SHP77 (cell line): ENCODE data around the gene NEK9.
A peak's percentile ranks its signal among the peaks of the same experiment; 100 is the strongest.
"Not testable (repeated sequence)": the region's sequence is repeated elsewhere in the genome, so short reads cannot be mapped to it uniquely, and the experiment has no call there.

Experiments
- DNase-seq, 2 experiments: peaks; one replicate each; lab custom pipeline; 2025; lab: John Stamatoyannopoulos, UW

NEK9 gene

GRCh38 chr14:75101491-75101890 is 25.4 kb downstream of the NEK9 start:
- no peak for DNase-seq

GRCh38 chr14:75098682-75099081 is 28.2 kb downstream of the NEK9 start:
- DNase-seq, result no peak

DNA sequence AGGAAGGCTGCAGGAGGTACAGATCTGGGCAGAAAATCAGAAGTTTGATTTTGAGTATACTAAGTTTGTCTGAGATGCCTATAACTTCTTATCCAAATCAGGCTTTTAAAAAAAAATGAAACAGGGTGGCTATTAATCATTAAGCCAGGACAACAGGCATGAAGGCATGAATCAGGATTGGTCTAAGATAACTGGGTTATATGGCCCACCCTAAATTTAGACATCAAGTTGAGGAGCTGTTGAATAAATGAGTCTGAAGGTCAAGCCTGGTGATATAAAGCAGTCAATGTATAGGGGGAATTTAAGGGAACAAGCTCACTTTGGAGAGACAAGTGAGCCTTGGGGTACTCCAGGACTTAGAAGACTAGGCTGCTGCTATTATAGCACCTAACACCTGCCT is 28.6 kb downstream of the NEK9 start:
- DNase-seq, result no peak

DNA sequence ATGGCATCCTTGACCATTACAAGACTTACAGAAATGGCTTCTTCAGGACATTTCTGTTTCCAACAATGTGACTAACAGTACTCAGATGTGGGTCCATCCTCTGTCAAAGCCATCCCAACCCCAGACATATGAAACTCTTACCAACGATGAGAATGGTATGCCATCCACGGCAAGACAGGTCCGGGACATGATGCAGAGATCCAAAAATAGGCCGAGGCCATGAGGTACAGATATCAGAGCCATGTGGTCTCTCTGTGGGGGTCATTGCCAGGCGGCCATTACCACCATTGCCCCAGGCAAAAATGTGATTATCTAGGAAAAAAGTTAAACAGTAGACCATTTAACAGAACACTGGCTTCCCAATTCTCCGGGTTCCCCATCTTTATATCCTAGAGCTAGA is 29.9 kb downstream of the NEK9 start:
- no peak for DNase-seq

GRCh38 chr14:75095690-75096089 is 31.2 kb downstream of the NEK9 start:
- no peak for DNase-seq

DNA sequence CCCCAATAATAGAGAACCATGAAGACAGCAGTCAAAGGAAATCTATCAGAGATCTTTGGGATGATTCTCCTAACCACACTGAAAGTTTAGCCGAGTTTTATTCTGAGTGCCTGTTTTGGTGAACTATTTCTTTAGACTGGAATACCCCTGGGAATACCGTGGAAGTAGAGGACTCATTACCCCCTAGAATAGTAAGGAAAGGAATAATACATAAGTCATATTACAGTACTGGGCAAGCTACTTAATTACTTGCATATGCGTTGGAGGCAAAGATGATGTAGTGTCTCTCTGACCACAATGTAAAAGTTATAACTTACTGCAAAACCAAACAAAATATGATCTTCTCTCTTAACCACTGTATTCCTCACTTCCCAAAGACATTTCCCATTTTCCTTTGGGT is 32.0 kb downstream of the NEK9 start:
- DNase-seq, result no peak

- DNase-seq, result no peak
Measured at GRCh38 chr14:75092698-75093097, 34.1 kb downstream of the NEK9 start.

GRCh38 chr14:75091251-75091650 is 35.6 kb downstream of the NEK9 start:
- DNase-seq, result no peak

DNA sequence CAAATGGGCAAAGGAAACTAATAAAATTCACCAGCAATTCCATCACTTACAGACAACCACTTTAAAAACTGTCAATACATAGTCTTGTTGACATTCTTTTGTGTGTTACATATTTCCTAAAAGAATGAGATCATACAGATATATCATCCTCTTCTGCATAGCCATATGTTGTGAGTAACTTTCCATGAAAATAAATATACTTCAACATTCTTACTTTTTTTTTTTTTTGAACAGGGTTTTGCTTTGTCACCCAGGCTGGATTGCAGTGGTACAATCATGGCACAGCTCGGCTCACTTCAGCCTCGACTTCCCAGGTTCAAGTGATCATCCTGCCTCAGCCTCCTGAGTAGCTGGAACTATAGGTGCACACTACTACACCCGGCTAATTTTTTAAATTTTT is 36.5 kb downstream of the NEK9 start:
- DNase-seq, result no peak

DNA sequence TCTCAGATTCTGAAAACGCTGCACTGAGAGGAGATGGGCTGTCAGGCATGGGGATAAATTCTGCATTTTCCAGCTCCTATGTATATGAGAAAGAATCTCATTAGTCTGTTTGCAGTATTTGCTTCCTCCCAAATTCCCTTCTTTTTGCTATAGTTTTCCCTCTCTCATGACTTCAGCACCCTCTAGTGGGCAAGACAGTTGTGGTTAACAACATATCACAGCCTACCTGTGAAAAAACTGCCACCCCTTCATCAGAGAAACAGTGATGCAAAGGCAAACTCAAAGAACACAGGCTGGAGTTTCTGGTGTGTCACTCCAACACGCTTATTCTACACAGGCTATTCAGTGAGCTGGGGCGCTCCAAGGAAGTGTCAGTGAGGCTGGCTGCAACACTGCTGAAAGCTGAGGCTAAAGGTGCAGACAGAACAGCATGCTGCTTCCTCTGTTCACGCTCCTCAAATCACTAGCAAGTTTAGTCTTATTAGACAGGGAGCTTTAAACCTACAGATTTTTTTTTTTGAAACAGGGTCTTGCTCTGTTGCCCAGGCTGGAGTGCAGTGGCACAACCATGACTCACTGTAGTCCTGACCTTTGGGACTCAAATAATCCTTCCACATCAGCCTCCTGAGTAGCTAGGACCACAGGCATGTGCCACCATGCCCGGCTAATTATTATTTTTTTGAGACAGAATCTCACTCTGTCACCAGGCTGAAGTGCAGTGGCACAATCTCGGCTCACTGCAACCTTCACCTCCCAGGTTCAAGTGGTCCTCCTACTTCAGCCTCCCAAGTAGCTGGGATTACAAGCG is 38.1 kb downstream of the NEK9 start:
- peak; percentile 31 to 50 for DNase-seq

DNA sequence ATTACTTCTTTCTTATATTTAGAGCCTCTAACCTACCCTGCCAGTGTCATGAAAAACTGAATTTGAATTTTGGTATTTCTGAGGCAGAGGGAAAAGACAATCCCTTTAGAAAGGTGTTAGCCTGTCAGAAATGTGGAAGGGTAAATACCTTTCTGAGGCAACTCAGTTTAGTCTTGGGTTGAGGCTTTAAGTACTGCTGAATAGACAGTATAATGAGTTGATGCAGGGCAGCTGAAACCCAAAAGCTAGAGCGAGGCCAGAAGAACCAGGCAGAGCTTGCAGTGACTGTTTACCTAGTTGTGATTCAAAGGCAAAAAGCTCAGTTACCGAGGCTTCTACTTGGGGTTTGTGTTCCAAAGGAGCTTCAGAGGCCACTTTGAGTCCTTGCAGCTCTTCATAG is 38.7 kb downstream of the NEK9 start:
- DNase-seq, result no peak

DNA sequence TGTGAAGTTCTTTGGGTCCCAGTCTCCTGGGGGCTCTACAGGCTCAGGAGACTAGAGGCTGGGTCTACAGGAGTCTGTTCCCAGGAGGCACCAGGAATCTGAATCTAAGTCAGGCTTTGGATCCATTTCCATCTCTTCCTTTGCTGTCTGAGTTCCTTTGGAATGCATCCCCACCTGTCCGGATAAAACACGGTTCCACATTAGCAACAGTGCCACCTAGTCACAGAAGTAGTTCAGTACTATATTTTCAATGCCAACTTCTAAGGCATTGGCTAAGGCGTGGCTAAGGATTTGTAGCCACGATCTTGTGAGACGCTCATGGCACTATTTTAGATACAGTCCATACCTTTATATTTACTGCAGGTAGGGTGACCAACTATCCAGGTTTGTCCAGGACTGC is 42.3 kb downstream of the NEK9 start:
- DNase-seq, result no peak

GRCh38 chr14:75083271-75083670 is 43.6 kb downstream of the NEK9 start:
- no peak for DNase-seq

DNA sequence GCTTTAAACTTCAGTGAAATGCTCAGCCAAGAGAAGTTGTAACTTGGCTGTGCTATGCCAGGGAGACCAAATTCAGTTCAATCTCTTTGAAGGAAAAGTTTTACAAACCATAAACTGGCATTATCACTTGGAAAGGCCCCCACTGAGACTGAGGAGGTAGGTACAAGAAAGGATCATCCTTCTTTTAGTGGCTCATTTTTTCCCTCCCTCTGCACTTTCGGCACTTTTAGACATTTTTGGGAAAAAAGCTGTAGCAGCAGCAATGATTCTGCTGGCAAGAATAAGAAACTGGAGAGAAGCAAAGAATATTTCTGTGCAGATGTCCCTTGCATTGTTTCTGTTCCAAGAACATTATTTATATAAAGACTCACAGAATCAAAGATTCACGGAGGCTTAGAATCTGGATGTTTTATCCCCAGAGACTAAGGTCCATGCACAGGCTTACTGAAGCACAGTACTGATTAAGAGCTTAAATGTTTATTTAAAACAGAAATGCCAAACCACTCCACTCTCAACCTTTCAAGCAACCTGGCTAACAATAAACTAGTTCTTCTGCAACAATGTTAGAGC is 45.1 kb downstream of the NEK9 start:
- DNase-seq, result no peak

GRCh38 chr14:75079521-75079920 is 47.3 kb downstream of the NEK9 start:
- DNase-seq, result no peak

DNA sequence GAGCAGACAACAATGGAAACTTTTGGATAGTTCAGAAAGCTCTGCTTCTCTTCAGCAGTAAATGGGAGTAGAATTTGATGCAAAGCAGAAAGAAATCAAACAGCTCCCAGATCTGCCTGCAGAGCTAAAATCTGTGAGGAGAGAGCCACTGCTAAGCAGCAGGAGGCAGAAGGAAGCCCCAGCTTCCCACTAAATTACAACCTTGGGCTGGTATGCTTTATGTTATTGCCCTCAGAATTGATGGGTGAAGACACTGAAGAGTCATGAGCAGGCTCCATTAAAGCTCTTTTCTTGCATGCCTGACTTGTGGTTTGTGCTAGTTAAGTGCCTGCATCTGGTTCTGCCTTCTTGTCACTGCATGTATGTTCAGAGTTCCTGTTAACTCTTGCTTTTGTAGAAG is 49.1 kb downstream of the NEK9 start:
- DNase-seq, result no peak

DNA sequence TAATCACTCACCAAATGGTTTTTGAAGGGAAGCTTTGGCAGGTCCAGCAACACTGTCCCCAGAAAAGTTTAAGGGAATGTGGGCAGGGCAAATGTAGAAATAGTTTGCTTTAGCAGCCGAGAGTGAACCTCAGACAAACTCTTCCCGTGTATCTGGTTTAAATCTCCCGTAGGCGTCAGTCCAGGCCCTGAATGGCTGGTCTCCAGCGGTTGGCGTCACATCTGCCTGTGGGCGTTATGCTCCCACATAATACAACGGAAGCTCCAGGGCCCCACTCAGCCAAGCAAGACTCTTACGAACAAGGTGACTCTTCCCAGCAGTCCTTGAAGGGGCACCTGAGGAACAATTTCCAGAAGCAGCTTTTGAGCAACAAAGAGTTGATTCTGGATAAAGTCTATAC is 56.5 kb downstream of the NEK9 start:
- DNase-seq, result no peak

- no peak for DNase-seq
Measured at GRCh38 chr14:75069811-75070145, 57.1 kb downstream of the NEK9 start.

DNA sequence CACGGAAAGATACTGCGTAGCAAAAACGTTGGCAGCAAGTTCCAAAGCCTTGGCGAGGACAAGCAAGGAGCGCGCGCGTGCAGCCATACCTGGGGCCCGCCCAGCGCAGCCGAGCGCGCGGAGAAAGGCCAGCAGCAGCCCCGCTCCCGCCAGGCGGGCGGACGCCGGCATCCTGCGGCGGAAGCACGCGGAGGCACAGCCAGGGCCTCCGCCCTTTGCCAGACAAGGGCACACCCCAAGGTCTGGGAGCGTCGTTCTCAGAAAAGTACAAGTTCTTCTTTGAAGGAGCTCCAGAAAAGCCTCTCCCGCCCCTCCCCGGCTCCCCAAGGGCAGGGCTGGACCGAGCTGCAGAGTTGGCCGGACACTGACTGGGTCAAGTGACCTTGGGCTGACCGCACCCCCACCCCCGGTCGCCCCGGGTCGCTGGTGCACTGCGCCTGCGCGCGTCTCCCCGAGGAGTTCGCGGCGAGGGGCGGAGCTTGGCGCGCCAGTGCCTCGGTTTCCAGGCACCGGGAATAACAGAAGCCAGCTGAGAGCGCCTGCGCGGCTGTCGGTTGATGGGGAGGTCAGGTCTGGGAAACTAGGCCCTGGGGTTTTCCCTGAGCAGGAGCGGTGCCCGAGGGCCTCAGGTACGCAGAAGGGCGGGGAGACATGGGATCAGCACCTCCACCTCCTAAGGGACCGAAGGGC is 57.6 kb downstream of the NEK9 start, which contains the start of gene ZC2HC1C:
TSS of gene ZC2HC1C (plus strand) at position 521 of the 690 bp plus-strand sequence. CDS start 933 bp downstream, outside the sequence.
- DNase-seq, result peak; percentile 95

DNA sequence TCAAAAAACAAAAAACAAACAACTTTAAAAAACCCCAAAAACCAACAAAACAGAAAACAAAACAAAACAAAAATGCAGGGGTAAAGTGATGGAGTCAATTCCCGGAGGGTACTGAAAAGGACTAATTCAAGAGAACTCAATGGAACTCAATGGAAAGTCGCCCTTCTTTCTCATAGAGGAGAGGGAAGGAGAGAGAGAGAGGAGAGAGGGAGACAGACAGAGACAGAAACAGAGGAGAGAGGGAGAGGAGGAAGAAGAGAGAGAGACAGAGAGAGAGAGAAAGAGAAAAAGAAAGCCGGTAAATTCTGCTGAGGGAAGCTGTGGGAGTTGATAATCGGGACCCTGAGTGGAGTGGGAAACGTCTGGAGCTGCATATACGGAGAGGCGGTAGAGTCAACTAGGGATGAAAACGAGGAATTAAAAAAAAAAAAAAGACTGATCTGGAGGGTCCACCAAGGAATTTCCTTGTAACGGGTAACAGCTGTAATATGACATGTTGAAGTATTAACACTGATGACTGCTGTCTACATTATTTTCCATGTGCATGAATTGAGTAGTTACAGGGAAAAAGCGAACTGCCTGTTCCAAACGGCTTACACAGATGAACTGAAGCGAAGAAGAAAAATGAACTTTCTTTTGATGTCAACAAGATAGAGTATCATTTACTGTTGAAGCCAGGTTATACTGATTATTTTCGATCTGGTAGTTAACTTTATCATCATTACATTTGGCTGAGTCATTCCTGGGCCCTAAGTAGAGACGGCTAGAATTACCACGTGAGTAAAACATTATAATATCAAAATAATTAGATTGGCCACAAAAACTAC is 58.3 kb downstream of the NEK9 start:
- DNase-seq, result no peak

DNA sequence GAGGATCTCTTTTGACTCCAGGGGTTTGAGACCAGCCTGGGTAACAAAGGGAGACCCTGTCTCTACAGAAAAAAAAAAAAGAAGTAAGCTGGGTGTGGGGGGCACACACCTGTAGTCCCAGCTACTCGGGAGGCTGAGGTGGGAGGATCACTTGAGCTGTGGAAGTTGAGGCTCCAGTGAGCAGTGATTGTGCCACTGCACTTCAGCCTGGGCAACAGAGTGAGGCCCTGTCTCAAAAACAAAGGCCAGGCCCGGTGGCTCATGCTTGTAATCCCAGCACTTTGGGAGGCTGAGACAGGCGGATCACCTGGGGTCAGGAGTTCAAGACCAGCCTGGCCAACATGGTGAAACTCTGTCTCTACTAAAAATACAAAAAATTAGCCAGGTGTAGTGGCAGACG is 59.1 kb downstream of the NEK9 start:
- not testable (repeated sequence) for DNase-seq

- no peak for DNase-seq
Measured at GRCh38 chr14:75067212-75067611, 59.6 kb downstream of the NEK9 start.
